T-helper 2 cell treated with Interferon-gamma antibody and Interleukin-4, amounts not matched to agents 5 μg/mL and 100 μg/mL, for 36 hours (primary cell): ENCODE results near the gene CDH13.

Experiments
- DNase-seq: peaks from one replicate; pipeline ENCODE4 v3.0.0; 2021; ENCODE audit warnings: low spot score
- H3K27ac Mint-ChIP-seq: one replicate; pipeline ENCODE4 v1.8.0; 2021; ENCODE audit warnings: mild to moderate bottlenecking, mixed read lengths
- H3K27me3 Mint-ChIP-seq: one replicate; pipeline ENCODE4 v1.8.0; 2021; ENCODE audit warnings: low read depth, mixed read lengths
- H3K36me3 Mint-ChIP-seq: one replicate; pipeline ENCODE4 v1.8.0; 2021; ENCODE audit warnings: low read depth, mixed read lengths
- H3K4me1 Mint-ChIP-seq: one replicate; pipeline ENCODE4 v1.8.0; 2021; ENCODE audit warnings: low read depth, mixed read lengths
- H3K4me3 Mint-ChIP-seq: one replicate; pipeline ENCODE4 v1.8.0; 2022; ENCODE audit warnings: mild to moderate bottlenecking, moderate library complexity, mixed read lengths
- H3K9me3 Mint-ChIP-seq: one replicate; pipeline ENCODE4 v1.8.0; 2021; ENCODE audit warnings: mixed read lengths

The CDH13 gene

GRCh38 chr16:83068686-83069085 lies 441.9 kb downstream of the CDH13 start:
- Mint-ChIP-seq H3K27me3 (no peaks in the 10 kb centered on the region), H3K4me1 (no peaks in the 10 kb centered on the region), H3K27ac (no peak overlapping the region), H3K9me3 (peaks cover 14% of the 10 kb centered on the region), H3K36me3 (no peaks in the 10 kb centered on the region), H3K4me3 (no peak overlapping the region)
- DNase-seq = no peak

DNA sequence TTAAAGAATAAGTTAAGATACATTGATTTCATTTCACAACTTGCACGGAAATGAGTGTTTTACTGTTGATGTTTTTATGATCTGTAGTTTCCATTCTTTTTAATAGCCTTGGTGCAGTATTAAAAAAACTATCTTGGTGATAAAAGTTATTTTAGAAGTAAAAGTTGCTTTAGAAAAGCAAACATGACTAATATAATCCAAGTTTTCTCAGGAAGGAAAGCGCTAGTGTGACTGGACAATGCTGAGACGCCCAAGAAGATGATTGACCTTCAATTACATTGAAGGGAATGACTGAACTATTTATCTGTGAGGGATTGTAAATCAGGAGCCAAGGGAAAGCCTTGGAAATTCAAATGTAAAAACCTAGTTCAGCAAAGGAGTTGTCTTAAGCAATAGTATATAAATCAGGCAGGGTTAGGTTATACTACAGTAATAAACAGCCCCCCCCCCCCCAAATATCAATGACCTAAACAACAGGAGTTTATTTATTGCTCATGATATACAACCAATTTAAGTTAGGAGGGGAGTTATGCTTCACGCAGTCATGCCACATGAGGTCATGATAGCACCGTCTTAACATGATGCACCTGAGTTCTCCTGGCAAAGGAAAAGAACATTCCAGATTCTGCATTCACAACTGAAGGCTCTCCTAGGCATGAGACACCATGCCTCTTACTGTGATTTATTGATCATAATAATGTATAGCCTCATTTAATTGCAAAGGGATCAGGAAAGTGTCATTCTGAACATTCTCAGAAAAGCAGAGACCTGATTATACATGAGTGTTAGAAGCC lies 443.8 kb downstream of the CDH13 start:
- Mint-ChIP-seq H3K4me3 (no peak overlapping the region), H3K9me3 (peaks cover 8% of the 10 kb centered on the region), H3K27me3 (no peaks in the 10 kb centered on the region), H3K4me1 (no peaks in the 10 kb centered on the region), H3K36me3 (no peaks in the 10 kb centered on the region), H3K27ac (no peak overlapping the region)
- DNase-seq = no peak

DNA sequence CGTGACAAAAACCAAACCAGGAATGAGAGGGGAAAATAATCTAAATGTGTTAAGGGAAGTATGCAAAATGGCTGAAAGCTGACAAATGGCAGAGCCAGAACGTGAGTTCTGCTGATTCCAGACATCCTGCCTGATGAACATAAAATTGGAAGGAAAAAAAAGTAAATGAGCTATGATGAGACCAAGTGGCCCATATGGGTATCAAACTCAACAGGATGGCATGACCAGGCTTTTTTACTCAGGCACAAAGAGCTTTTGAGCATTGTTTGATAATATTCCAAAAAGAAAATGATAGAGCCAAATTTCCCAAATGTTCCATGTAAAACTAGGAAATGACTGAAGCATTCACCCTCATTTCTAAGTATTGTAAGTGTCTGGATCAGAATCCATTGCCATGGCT lies 449.2 kb downstream of the CDH13 start:
- no peak for DNase-seq
- H3K36me3 Mint-ChIP-seq = no peaks in the 10 kb centered on the region
- no peaks in the 10 kb centered on the region for H3K4me1 Mint-ChIP-seq
- H3K27me3 Mint-ChIP-seq = no peaks in the 10 kb centered on the region
- peaks cover 8% of the 10 kb centered on the region for H3K9me3 Mint-ChIP-seq
- no peak overlapping the region for H3K4me3 Mint-ChIP-seq
- H3K27ac Mint-ChIP-seq = no peak overlapping the region

GRCh38 chr16:83083361-83083760 lies 456.6 kb downstream of the CDH13 start:
- Mint-ChIP-seq H3K4me1 (no peaks in the 10 kb centered on the region), H3K27ac (no peak overlapping the region), H3K9me3 (peaks cover 8% of the 10 kb centered on the region), H3K4me3 (no peak overlapping the region), H3K27me3 (no peaks in the 10 kb centered on the region), H3K36me3 (no peaks in the 10 kb centered on the region)
- no peak for DNase-seq

- H3K9me3 Mint-ChIP-seq = peaks cover 4% of the 10 kb centered on the region
- no peaks in the 10 kb centered on the region for H3K27me3 Mint-ChIP-seq
- no peak overlapping the region for H3K27ac Mint-ChIP-seq
- H3K4me3 Mint-ChIP-seq = no peak overlapping the region
- H3K36me3 Mint-ChIP-seq = no peaks in the 10 kb centered on the region
- no peak for DNase-seq
- H3K4me1 Mint-ChIP-seq = no peaks in the 10 kb centered on the region
These were observed 458.9 kb downstream of the CDH13 start for GRCh38 chr16:83085660-83086059.

- H3K27ac Mint-ChIP-seq = no peak overlapping the region
- peaks cover 19% of the 10 kb centered on the region for H3K9me3 Mint-ChIP-seq
- H3K36me3 Mint-ChIP-seq = no peaks in the 10 kb centered on the region
- H3K27me3 Mint-ChIP-seq = no peaks in the 10 kb centered on the region
- H3K4me3 Mint-ChIP-seq = no peak overlapping the region
- no peaks in the 10 kb centered on the region for H3K4me1 Mint-ChIP-seq
- no peak for DNase-seq
These were observed 469.3 kb downstream of the CDH13 start for GRCh38 chr16:83095941-83096692.

GRCh38 chr16:83098536-83098935 lies 471.8 kb downstream of the CDH13 start:
- no peak for DNase-seq
- Mint-ChIP-seq H3K4me3 (no peak overlapping the region), H3K36me3 (no peaks in the 10 kb centered on the region), H3K27ac (no peak overlapping the region), H3K4me1 (no peaks in the 10 kb centered on the region), H3K9me3 (peaks cover 34% of the 10 kb centered on the region), H3K27me3 (no peaks in the 10 kb centered on the region)

GRCh38 chr16:83100679-83101078 lies 473.9 kb downstream of the CDH13 start:
- H3K9me3 Mint-ChIP-seq = peaks cover 34% of the 10 kb centered on the region
- H3K27me3 Mint-ChIP-seq = no peaks in the 10 kb centered on the region
- no peak overlapping the region for H3K4me3 Mint-ChIP-seq
- no peak for DNase-seq
- no peak overlapping the region for H3K27ac Mint-ChIP-seq
- H3K36me3 Mint-ChIP-seq = no peaks in the 10 kb centered on the region
- H3K4me1 Mint-ChIP-seq = no peaks in the 10 kb centered on the region

- no peaks in the 10 kb centered on the region for H3K27me3 Mint-ChIP-seq
- peaks cover 34% of the 10 kb centered on the region for H3K9me3 Mint-ChIP-seq
- H3K4me1 Mint-ChIP-seq = no peaks in the 10 kb centered on the region
- H3K4me3 Mint-ChIP-seq = no peak overlapping the region
- no peaks in the 10 kb centered on the region for H3K36me3 Mint-ChIP-seq
- H3K27ac Mint-ChIP-seq = no peak overlapping the region
- no peak for DNase-seq
These were observed 475.6 kb downstream of the CDH13 start for GRCh38 chr16:83102336-83102735.

DNA sequence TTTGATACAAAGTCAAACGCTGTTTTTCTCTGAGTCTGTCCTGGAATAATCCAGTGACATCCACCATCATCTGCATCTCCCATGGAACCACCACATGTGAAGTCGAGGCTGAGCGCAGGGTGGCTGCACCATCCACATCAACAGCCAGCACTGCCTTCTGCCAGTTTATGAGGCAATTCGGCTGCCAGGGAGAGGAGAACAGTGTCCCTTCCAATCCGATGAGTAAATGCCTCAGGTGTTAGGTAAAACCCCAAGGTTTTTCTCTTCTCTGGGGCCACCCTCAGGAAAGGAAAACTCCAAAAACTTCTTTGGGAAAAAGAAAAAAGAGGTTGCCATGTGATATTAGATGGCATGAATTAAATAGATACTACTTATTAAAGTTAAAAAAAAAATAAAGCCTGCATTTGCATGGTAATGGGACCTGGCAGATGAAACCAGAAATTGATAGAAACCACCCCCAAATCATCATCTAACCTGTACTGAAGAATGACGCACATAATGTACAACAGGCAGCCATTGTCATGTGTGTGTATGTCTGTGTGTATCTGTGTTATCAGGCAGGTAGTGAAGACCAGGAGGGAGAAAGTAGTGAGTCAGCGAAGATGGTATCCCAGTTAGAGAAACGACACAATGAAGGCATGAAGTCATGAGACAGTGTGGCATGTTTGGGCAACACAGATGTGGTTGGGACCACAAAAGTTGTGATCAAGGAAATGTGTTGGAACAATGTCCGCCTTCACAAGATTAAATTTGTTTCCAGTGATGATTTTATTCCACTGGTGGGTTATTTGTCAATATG lies 478.7 kb downstream of the CDH13 start:
- no peak overlapping the region for H3K4me3 Mint-ChIP-seq
- no peak overlapping the region for H3K27ac Mint-ChIP-seq
- H3K4me1 Mint-ChIP-seq = no peaks in the 10 kb centered on the region
- H3K27me3 Mint-ChIP-seq = no peaks in the 10 kb centered on the region
- H3K9me3 Mint-ChIP-seq = peaks cover 16% of the 10 kb centered on the region
- no peaks in the 10 kb centered on the region for H3K36me3 Mint-ChIP-seq
- no peak for DNase-seq

GRCh38 chr16:83109490-83110125 lies 482.8 kb downstream of the CDH13 start:
- H3K27ac Mint-ChIP-seq = no peak overlapping the region
- no peaks in the 10 kb centered on the region for H3K4me1 Mint-ChIP-seq
- no peak for DNase-seq
- H3K9me3 Mint-ChIP-seq = no peaks in the 10 kb centered on the region
- no peak overlapping the region for H3K4me3 Mint-ChIP-seq
- H3K27me3 Mint-ChIP-seq = no peaks in the 10 kb centered on the region
- H3K36me3 Mint-ChIP-seq = no peaks in the 10 kb centered on the region

GRCh38 chr16:83110269-83110668 lies 483.5 kb downstream of the CDH13 start:
- Mint-ChIP-seq H3K27ac (no peak overlapping the region), H3K36me3 (no peaks in the 10 kb centered on the region), H3K27me3 (no peaks in the 10 kb centered on the region), H3K9me3 (no peaks in the 10 kb centered on the region), H3K4me1 (no peaks in the 10 kb centered on the region), H3K4me3 (no peak overlapping the region)
- no peak for DNase-seq

GRCh38 chr16:83113317-83113716 lies 486.5 kb downstream of the CDH13 start:
- Mint-ChIP-seq H3K27me3 (no peaks in the 10 kb centered on the region), H3K4me3 (no peak overlapping the region)
- no peak for DNase-seq

GRCh38 chr16:83113811-83114210 lies 487.0 kb downstream of the CDH13 start:
- DNase-seq = no peak
- H3K4me1 Mint-ChIP-seq = no peaks in the 10 kb centered on the region
- H3K27ac Mint-ChIP-seq = no peak overlapping the region

More at GRCh38 chr16:83113317-83113716, 486.5 kb downstream of the CDH13 start:
- Mint-ChIP-seq H3K36me3 (no peaks in the 10 kb centered on the region), H3K9me3 (no peaks in the 10 kb centered on the region), H3K4me1 (no peaks in the 10 kb centered on the region), H3K27ac (no peak overlapping the region)

More at GRCh38 chr16:83113811-83114210, 487.0 kb downstream of the CDH13 start:
- no peaks in the 10 kb centered on the region for H3K36me3 Mint-ChIP-seq
- H3K27me3 Mint-ChIP-seq = no peaks in the 10 kb centered on the region
- no peaks in the 10 kb centered on the region for H3K9me3 Mint-ChIP-seq
- no peak overlapping the region for H3K4me3 Mint-ChIP-seq
